DOHH2 (cell line): ENCODE results near the gene RBMS2.

ENCODE experiments used
- H3F3A ChIP-seq: fragments of 200-600 bp; sonication (generic), shearing (Covaris generic); 2 replicates; pipeline ENCODE4 v1.6.0; 2016; ENCODE audit warnings: antibody characterized with exemption, mild to moderate bottlenecking; ENCODE audit not compliant: control insufficient read depth, insufficient read depth
- H3K27ac ChIP-seq: fragments of 200-600 bp; sonication (generic); 2 replicates; pipeline ENCODE4 v1.5.1; 2014; ENCODE audit warnings: low read depth, mild to moderate bottlenecking, low read length, moderate library complexity
- H3K27me3 ChIP-seq: fragments of 200-600 bp; sonication (generic); 2 replicates; pipeline ENCODE4 v1.6.1; 2014; ENCODE audit warnings: mild to moderate bottlenecking, low read length, mixed read lengths; ENCODE audit not compliant: control insufficient read depth
- H3K36me3 ChIP-seq: fragments of 200-600 bp; sonication (generic); 2 replicates; pipeline ENCODE4 v1.6.1; 2014; ENCODE audit warnings: mild to moderate bottlenecking, low read length, moderate library complexity, mixed read lengths; ENCODE audit not compliant: control insufficient read depth
- H3K4me1 ChIP-seq: fragments of 200-600 bp; sonication (generic); 2 replicates; pipeline ENCODE4 v1.6.1; 2014; ENCODE audit warnings: mild to moderate bottlenecking, low read length, mixed read lengths; ENCODE audit not compliant: control insufficient read depth
- H3K4me2 ChIP-seq: fragments of 200-600 bp; sonication (generic); 2 replicates; pipeline ENCODE4 v1.6.0; 2014; ENCODE audit warnings: mild to moderate bottlenecking, low read length, moderate library complexity
- H3K4me3 ChIP-seq: fragments of 200-600 bp; sonication (generic); 2 replicates; pipeline ENCODE4 v1.5.1; 2014; ENCODE audit warnings: mild to moderate bottlenecking, low read length, mixed read lengths
- H3K79me2 ChIP-seq: fragments of 200-600 bp; sonication (generic); 2 replicates; pipeline ENCODE4 v1.6.1; 2014; ENCODE audit warnings: mild to moderate bottlenecking, low read length, mixed read lengths; ENCODE audit not compliant: control insufficient read depth
- H3K9me2 ChIP-seq: fragments of 200-600 bp; sonication (generic); replicated peaks from 2 replicates; pipeline ENCODE4 v1.6.1; 2014; ENCODE audit warnings: mild to moderate bottlenecking, low read length, mixed read lengths; ENCODE audit not compliant: control insufficient read depth
- H3K9me3 ChIP-seq: fragments of 200-600 bp; sonication (generic); 2 replicates; pipeline ENCODE4 v1.6.1; 2014; ENCODE audit warnings: antibody characterized with exemption, low read length, mixed read lengths; ENCODE audit not compliant: control insufficient read depth, insufficient read depth
- H4K20me1 ChIP-seq: fragments of 200-600 bp; sonication (generic); 2 replicates; pipeline ENCODE4 v1.6.0; 2014; ENCODE audit warnings: low read depth, mild to moderate bottlenecking, antibody characterized with exemption, low read length, moderate library complexity; ENCODE audit not compliant: control insufficient read depth, insufficient read depth
- EZH2phosphoT487 ChIP-seq: fragments of 200-600 bp; sonication (generic); IDR thresholded peaks from 2 replicates; pipeline ENCODE4 v1.6.1; 2017; ENCODE audit warnings: borderline replicate concordance, mild to moderate bottlenecking, antibody characterized with exemption, low read length, moderate library complexity, mixed read lengths
- TF ChIP-seq, protein P1 (sequence below): fragments of 200-600 bp; sonication (generic); IDR thresholded peaks from one replicate; pipeline ENCODE4 v1.5.1; 2014; ENCODE audit warnings: antibody characterized with exemption, mild to moderate bottlenecking, low read depth, low read length; ENCODE audit not compliant: poor library complexity, severe bottlenecking

RBMS2 gene

DNA sequence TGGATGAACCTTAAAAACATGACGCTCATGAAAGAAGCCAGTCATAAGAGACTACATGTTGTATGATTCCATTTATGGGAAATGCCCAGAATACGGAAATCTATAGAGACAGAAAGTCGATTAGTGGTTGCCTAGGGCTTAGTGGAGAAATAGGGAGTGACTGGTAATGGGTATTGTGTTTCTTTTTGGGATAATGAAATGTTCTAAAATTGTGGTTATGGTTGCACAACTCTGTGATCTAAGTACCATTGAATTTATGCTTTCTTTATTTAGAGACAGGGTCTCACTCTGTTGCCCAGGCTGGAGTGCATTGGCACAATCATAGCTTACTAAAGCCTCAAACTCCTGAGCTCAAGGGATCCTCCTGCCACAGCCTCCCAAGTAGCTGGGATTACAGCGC lies 8.0 kb downstream of the RBMS2 start:
- H3K27ac ChIP-seq, result no peak overlapping the region
- H3K27me3 ChIP-seq, result peaks cover 9% of the 10 kb centered on the region
- TF ChIP-seq, protein P1, sequence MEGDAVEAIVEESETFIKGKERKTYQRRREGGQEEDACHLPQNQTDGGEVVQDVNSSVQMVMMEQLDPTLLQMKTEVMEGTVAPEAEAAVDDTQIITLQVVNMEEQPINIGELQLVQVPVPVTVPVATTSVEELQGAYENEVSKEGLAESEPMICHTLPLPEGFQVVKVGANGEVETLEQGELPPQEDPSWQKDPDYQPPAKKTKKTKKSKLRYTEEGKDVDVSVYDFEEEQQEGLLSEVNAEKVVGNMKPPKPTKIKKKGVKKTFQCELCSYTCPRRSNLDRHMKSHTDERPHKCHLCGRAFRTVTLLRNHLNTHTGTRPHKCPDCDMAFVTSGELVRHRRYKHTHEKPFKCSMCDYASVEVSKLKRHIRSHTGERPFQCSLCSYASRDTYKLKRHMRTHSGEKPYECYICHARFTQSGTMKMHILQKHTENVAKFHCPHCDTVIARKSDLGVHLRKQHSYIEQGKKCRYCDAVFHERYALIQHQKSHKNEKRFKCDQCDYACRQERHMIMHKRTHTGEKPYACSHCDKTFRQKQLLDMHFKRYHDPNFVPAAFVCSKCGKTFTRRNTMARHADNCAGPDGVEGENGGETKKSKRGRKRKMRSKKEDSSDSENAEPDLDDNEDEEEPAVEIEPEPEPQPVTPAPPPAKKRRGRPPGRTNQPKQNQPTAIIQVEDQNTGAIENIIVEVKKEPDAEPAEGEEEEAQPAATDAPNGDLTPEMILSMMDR, result no peak
- no peak for TF ChIP-seq EZH2phosphoT487
- no peaks in the 10 kb centered on the region for H3K79me2 ChIP-seq
- no peak overlapping the region for H3K4me3 ChIP-seq
- no peaks in the 10 kb centered on the region for H4K20me1 ChIP-seq
- H3K9me3 ChIP-seq, result no peaks in the 10 kb centered on the region
- no peaks in the 10 kb centered on the region for H3F3A ChIP-seq
- no peak overlapping the region for H3K4me2 ChIP-seq
- no peaks in the 10 kb centered on the region for H3K4me1 ChIP-seq
- no peaks in the 10 kb centered on the region for H3K9me2 ChIP-seq
- no peaks in the 10 kb centered on the region for H3K36me3 ChIP-seq

DNA sequence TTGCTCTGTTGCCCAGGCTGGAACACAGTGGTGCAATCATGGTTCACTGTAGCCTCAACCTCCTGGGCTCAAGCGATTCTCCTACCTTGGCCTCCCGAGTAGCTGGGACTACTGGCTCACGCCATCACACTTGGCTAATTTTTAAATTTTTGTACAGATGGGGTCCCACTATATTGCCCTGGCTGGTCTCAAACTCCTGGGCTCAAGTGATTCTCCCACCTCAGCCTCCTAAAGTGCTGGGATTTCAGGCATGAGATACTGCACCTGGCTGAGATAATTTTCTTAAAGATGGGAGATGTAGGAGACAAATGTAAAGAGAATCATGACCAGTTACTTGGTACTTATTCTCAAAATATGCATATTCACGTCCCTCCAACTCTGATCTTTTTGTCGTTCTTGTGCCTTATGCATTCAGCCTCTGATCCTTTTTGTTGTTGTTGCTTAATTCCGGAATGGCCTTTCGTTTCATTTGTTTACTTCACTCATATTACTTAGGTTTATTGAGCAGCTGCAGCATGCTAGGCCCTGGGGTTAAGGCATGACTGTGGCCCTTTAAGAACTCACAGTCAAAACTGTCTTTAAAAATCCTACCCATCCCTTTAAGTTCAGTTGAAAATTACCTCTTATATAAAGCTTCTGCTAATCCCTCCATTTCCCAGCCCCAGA lies 8.9 kb downstream of the RBMS2 start:
- H3K27ac ChIP-seq, result no peak overlapping the region
- no peaks in the 10 kb centered on the region for H3K9me2 ChIP-seq
- H3K4me1 ChIP-seq, result no peaks in the 10 kb centered on the region
- no peaks in the 10 kb centered on the region for H3F3A ChIP-seq
- TF ChIP-seq, protein P1, result no peak
- no peak for TF ChIP-seq EZH2phosphoT487
- no peaks in the 10 kb centered on the region for H3K79me2 ChIP-seq
- H3K27me3 ChIP-seq, result peaks cover 11% of the 10 kb centered on the region
- H3K36me3 ChIP-seq, result no peaks in the 10 kb centered on the region
- H4K20me1 ChIP-seq, result no peaks in the 10 kb centered on the region
- no peaks in the 10 kb centered on the region for H3K9me3 ChIP-seq
- no peak overlapping the region for H3K4me2 ChIP-seq
- H3K4me3 ChIP-seq, result no peak overlapping the region

DNA sequence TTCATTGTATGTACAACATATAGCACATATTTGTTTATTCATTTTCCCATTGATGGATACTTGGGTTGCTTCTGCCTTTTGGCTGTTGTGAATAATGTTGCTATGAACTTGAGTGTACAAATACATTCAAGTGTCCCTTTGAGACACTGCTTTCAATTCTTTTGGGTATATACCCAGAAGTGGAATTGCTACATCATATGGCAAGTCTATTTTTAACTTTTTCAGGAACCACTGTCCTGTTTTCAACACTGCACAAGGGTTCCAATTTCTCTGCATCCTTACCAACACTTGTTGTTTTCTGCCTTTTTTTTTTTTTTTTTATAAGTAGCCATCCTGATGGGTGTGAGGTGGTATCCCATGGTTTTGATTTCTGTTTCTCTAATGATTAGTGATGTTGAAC lies 15.9 kb downstream of the RBMS2 start:
- no peak for TF ChIP-seq EZH2phosphoT487
- TF ChIP-seq, protein P1, result no peak
- no peaks in the 10 kb centered on the region for H3K9me2 ChIP-seq
- H3K79me2 ChIP-seq, result no peaks in the 10 kb centered on the region
- H3K27me3 ChIP-seq, result peaks cover 8% of the 10 kb centered on the region
- H3F3A ChIP-seq, result no peaks in the 10 kb centered on the region
- no peaks in the 10 kb centered on the region for H3K4me1 ChIP-seq
- H3K4me3 ChIP-seq, result no peak overlapping the region
- H4K20me1 ChIP-seq, result no peaks in the 10 kb centered on the region
- H3K9me3 ChIP-seq, result no peaks in the 10 kb centered on the region
- no peak overlapping the region for H3K4me2 ChIP-seq
- H3K27ac ChIP-seq, result no peak overlapping the region
- H3K36me3 ChIP-seq, result no peaks in the 10 kb centered on the region
